Measurements from ENCODE around the gene CDRT4. TPM values are rescaled to one million over a fixed set of nuclear protein-coding genes. Genes with fewer than 3 reads are reported as not detected.

Gene CDRT4
- total RNA-seq, 1 donor from 2014 or later, result 10.1 TPM

DNA sequence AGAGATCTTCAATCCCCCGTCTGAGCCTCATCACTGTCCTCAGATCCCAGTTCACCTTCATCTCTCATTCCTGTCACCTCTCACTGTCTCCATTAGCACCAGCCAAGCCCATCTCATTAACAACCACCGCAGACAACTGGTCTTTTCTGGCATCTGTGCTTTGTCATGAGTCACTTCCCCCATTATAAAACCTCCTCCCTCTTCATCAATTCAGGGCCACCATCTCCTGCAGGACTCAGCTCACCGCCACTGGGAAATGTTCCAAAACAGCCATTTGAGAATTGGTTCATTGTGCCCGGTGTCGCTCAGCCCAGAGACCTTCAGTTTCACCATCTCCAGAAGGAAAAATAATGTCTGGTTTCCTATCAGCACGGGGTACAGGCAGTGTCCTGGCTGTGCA, 69.1 kb downstream of the CDRT4 start:
- no peaks in the 10 kb centered on the region for H3K36me3 Mint-ChIP-seq (ENCODE audit: unreplicated experiment)
- TF ChIP-seq, protein P1, sequence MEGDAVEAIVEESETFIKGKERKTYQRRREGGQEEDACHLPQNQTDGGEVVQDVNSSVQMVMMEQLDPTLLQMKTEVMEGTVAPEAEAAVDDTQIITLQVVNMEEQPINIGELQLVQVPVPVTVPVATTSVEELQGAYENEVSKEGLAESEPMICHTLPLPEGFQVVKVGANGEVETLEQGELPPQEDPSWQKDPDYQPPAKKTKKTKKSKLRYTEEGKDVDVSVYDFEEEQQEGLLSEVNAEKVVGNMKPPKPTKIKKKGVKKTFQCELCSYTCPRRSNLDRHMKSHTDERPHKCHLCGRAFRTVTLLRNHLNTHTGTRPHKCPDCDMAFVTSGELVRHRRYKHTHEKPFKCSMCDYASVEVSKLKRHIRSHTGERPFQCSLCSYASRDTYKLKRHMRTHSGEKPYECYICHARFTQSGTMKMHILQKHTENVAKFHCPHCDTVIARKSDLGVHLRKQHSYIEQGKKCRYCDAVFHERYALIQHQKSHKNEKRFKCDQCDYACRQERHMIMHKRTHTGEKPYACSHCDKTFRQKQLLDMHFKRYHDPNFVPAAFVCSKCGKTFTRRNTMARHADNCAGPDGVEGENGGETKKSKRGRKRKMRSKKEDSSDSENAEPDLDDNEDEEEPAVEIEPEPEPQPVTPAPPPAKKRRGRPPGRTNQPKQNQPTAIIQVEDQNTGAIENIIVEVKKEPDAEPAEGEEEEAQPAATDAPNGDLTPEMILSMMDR (IDR thresholded peaks at IDR 0.05), result no peak
- H3K27me3 Mint-ChIP-seq (ENCODE audit: unreplicated experiment), result no peaks in the 10 kb centered on the region

DNA sequence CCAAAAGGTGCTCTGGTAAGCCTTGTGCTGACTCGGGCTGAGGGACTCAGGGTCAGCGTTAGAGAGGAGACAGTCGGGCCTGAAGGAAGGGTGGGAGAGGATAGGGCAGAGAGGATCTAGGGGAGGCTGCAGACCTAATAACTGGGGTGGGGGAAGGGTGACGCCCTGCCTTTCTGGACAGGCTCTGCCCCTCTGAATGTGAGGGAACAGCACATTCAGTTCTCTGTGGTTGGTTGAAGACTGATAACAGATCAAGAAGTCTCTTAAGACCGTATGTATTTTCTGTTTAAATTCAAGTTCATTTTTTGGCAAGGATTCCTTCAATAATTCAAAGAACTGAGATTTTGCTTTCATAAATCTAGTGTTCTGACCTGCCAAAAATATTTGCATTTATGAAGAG, 69.8 kb downstream of the CDRT4 start:
- TF ChIP-seq, protein P1 (IDR thresholded peaks at IDR 0.05), result no peak
- no peak for DNase-seq (ENCODE audit: extremely low spot score, unreplicated experiment)
- no peak overlapping the region for H3K4me3 Mint-ChIP-seq (ENCODE audit: unreplicated experiment)
- no peaks in the 10 kb centered on the region for H3K36me3 Mint-ChIP-seq (ENCODE audit: unreplicated experiment)
- peaks cover 29% of the 10 kb centered on the region for H3K4me1 Mint-ChIP-seq (ENCODE audit: unreplicated experiment)
- H3K9me3 Mint-ChIP-seq (ENCODE audit: unreplicated experiment), result no peaks in the 10 kb centered on the region
- H3K27me3 Mint-ChIP-seq (ENCODE audit: unreplicated experiment), result no peaks in the 10 kb centered on the region
- H3K27ac Mint-ChIP-seq (ENCODE audit: unreplicated experiment), result no peak overlapping the region

More for the DNA sequence above, 69.1 kb downstream of the CDRT4 start:
- H3K27ac Mint-ChIP-seq (ENCODE audit: unreplicated experiment), result no peak overlapping the region
- H3K9me3 Mint-ChIP-seq (ENCODE audit: unreplicated experiment), result no peaks in the 10 kb centered on the region
- no peak for DNase-seq (ENCODE audit: extremely low spot score, unreplicated experiment)
- H3K4me1 Mint-ChIP-seq (ENCODE audit: unreplicated experiment), result peaks cover 31% of the 10 kb centered on the region
- no peak overlapping the region for H3K4me3 Mint-ChIP-seq (ENCODE audit: unreplicated experiment)

DNA sequence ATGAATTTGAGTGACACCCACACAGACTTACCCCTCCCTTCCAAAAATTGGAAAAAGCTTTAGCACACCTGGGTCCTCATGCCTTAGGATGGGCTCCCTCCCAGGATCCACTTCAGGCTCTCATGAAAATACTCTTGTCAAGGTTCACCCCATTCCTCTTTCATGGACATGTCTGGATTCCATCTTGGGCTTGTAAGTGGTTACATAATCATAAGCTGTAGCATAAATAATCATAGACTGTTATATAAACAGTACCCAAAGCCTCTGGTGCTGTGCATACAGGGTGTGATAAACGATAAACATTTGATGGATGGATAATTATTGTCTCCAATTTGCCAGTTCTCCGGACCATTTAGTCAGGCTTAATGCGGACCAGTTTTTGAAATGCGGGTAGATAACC, 72.3 kb downstream of the CDRT4 start:
- Mint-ChIP-seq H3K27me3 (ENCODE audit: unreplicated experiment) (no peaks in the 10 kb centered on the region), H3K9me3 (ENCODE audit: unreplicated experiment) (no peaks in the 10 kb centered on the region), H3K4me1 (ENCODE audit: unreplicated experiment) (peaks cover 19% of the 10 kb centered on the region), H3K27ac (ENCODE audit: unreplicated experiment) (no peak overlapping the region), H3K4me3 (ENCODE audit: unreplicated experiment) (no peak overlapping the region), H3K36me3 (ENCODE audit: unreplicated experiment) (no peaks in the 10 kb centered on the region)
- DNase-seq (ENCODE audit: extremely low spot score, unreplicated experiment), result no peak
- TF ChIP-seq, protein P1 (IDR thresholded peaks at IDR 0.05), result no peak

DNA sequence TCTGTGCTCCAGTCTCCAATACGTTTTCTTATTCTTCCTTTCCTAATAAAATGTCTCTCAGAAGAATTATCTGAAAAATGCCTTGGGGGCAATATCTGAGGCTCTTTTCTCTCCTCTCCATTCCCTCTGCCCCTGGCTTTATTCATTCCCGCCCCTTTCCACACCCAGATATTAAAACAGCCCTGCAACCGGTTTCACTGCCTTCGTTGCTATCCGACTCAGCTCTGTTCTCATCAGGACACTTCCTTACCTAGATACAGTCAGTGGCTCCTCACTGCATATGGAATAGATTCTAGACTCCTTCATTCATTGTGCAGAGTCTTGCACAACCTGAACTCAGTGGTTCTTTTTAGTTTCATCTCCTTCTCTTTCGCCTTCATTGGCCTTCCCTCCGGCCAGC, 74.0 kb downstream of the CDRT4 start:
- no peak overlapping the region for H3K27ac Mint-ChIP-seq (ENCODE audit: unreplicated experiment)
- H3K9me3 Mint-ChIP-seq (ENCODE audit: unreplicated experiment), result no peaks in the 10 kb centered on the region
- H3K27me3 Mint-ChIP-seq (ENCODE audit: unreplicated experiment), result peaks cover 2% of the 10 kb centered on the region

DNA sequence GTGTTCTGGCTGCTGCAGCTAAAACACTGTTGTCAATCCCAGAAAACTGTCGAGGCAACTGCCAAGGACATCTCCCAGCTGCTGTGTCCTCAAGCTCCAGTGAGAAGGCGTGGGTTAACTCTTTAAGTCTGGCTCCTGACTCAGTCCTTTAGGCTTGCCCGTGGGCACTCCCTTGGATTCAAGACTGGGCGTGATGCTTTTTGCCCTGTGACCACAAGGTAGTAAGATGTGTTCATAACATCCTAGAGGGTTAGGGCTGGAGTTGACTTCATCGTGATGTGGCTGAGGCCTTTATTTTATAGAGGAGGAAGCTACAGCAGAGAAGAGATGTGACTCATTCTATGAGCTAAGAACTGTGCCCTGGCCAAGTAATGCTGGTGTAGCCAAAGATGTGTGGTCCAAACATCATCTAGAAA, 75.1 kb downstream of the CDRT4 start:
- peaks cover 2% of the 10 kb centered on the region for H3K27me3 Mint-ChIP-seq (ENCODE audit: unreplicated experiment)
- no peak for DNase-seq (ENCODE audit: extremely low spot score, unreplicated experiment)
- no peaks in the 10 kb centered on the region for H3K36me3 Mint-ChIP-seq (ENCODE audit: unreplicated experiment)
- TF ChIP-seq, protein P1 (IDR thresholded peaks at IDR 0.05), result no peak
- H3K9me3 Mint-ChIP-seq (ENCODE audit: unreplicated experiment), result no peaks in the 10 kb centered on the region
- H3K27ac Mint-ChIP-seq (ENCODE audit: unreplicated experiment), result no peak overlapping the region
- no peak overlapping the region for H3K4me3 Mint-ChIP-seq (ENCODE audit: unreplicated experiment)
- H3K4me1 Mint-ChIP-seq (ENCODE audit: unreplicated experiment), result no peaks in the 10 kb centered on the region

More for the DNA sequence above, 74.0 kb downstream of the CDRT4 start:
- no peak overlapping the region for H3K4me3 Mint-ChIP-seq (ENCODE audit: unreplicated experiment)
- TF ChIP-seq, protein P1 (IDR thresholded peaks at IDR 0.05), result no peak
- peaks cover 10% of the 10 kb centered on the region for H3K4me1 Mint-ChIP-seq (ENCODE audit: unreplicated experiment)
- H3K36me3 Mint-ChIP-seq (ENCODE audit: unreplicated experiment), result no peaks in the 10 kb centered on the region
- DNase-seq (ENCODE audit: extremely low spot score, unreplicated experiment), result no peak

All from osteocyte (in vitro differentiated cells).